Panc1 (cell line): ENCODE results near the gene OLIG2.

Experiments used
- CTCF ChIP-seq: fragments of 450-650 bp; IDR thresholded peaks from 2 replicates; pipeline ENCODE4 v1.5.1; 2017; ENCODE audit warnings: mild to moderate bottlenecking
- POLR2AphosphoS5 ChIP-seq: IDR thresholded peaks from 2 replicates; pipeline ENCODE4 v1.6.1; 2012; ENCODE audit warnings: mild to moderate bottlenecking, low read depth, low read length, moderate library complexity
- REST ChIP-seq, 2 experiments: IDR thresholded peaks; 2 replicates each; pipeline ENCODE4 v1.6.1; 2011 to 2012; ENCODE audit warnings: low read depth in 2 of 2, control low read depth in 1 of 2, low read length in 1 of 2, mild to moderate bottlenecking in 1 of 2, moderate library complexity in 1 of 2; ENCODE audit not compliant: insufficient read depth in 1 of 2
- SIN3A ChIP-seq: IDR thresholded peaks from 2 replicates; pipeline ENCODE4 v1.6.1; 2012; ENCODE audit warnings: low read depth, mild to moderate bottlenecking, low read length, moderate library complexity, borderline replicate concordance; ENCODE audit not compliant: insufficient read depth
- TCF7L2 ChIP-seq: IDR thresholded peaks from 2 replicates; pipeline ENCODE4 v1.6.1; 2011; ENCODE audit warnings: mild to moderate bottlenecking, low read depth, low read length, inconsistent platforms

- TF ChIP-seq CTCF = no peak
- TF ChIP-seq TCF7L2 = no peak
- no peak for TF ChIP-seq POLR2AphosphoS5
- no peak for TF ChIP-seq SIN3A
- TF ChIP-seq REST (IDR thresholded peaks at IDR 0.05; ENCODE audit: insufficient read depth in 1 of 2, low read depth in 2 of 2, low read length in 1 of 2) = no peak
Observed at GRCh38 chr21:33070744-33070997, 44.9 kb downstream of the OLIG2 start.
